ENCODE measurements around the gene FXYD5. TPM values are rescaled to one million over a fixed set of nuclear protein-coding genes. Genes with fewer than 3 reads are reported as not detected.
A peak's percentile ranks its signal among the peaks of the same experiment; 100 is the strongest.

The FXYD5 gene
- total and polyA plus RNA-seq, 9 of the 15 experiments (the other 6 are each of a cell fraction or from before 2014, with no cell fraction given) = 104 to 537 (median 174) TPM

DNA sequence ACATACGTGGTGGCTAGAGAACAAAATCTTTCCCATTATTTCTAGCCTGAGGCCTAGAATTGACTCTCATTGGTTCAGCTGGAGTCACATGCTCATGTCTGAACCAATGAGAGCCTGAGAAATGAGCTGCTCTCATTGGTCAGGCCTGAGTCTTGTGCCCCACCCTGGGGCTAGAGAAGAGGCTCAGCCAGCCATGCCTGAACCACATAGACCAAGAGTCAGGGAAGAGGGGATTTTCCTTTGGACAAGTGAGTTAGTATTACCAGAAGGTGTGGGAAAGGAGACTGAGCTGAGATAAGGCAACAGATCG, 6.9 kb downstream of the FXYD5 start (continued):
- no peak for TF ChIP-seq ZBED1 (IDR thresholded peaks at IDR 0.05)
- no peak for TF ChIP-seq POLR2AphosphoS5 (IDR thresholded peaks at IDR 0.05; ENCODE audit: control insufficient read depth, insufficient read depth, low read depth, low read length)
- TF ChIP-seq NFYB (IDR thresholded peaks at IDR 0.05; ENCODE audit: extremely low read depth, insufficient read length) = peak; percentile 74
- no peak for TF ChIP-seq HOXB6 (CRISPR knock-in tag; IDR thresholded peaks at IDR 0.05; ENCODE audit: borderline replicate concordance)
- TF ChIP-seq KDM1A (IDR thresholded peaks at IDR 0.05) = no peak
- TF ChIP-seq MBD2 (IDR thresholded peaks at IDR 0.05; ENCODE audit: borderline replicate concordance, low read depth) = no peak
- TF ChIP-seq ZNF174 (CRISPR knock-in tag; IDR thresholded peaks at IDR 0.05) = no peak
- TF ChIP-seq SAFB (IDR thresholded peaks at IDR 0.05; ENCODE audit: borderline replicate concordance, low read depth, low read length) = no peak
- TF ChIP-seq RREB1 (CRISPR knock-in tag; IDR thresholded peaks at IDR 0.05) = no peak
- TF ChIP-seq USF1 (CRISPR knock-in tag; IDR thresholded peaks at IDR 0.05) = peak; percentile 95
- TF ChIP-seq ASH1L (IDR thresholded peaks at IDR 0.05; ENCODE audit: borderline replicate concordance, low read depth, partially characterized antibody) = peak; percentile 64
- TF ChIP-seq, protein P1, sequence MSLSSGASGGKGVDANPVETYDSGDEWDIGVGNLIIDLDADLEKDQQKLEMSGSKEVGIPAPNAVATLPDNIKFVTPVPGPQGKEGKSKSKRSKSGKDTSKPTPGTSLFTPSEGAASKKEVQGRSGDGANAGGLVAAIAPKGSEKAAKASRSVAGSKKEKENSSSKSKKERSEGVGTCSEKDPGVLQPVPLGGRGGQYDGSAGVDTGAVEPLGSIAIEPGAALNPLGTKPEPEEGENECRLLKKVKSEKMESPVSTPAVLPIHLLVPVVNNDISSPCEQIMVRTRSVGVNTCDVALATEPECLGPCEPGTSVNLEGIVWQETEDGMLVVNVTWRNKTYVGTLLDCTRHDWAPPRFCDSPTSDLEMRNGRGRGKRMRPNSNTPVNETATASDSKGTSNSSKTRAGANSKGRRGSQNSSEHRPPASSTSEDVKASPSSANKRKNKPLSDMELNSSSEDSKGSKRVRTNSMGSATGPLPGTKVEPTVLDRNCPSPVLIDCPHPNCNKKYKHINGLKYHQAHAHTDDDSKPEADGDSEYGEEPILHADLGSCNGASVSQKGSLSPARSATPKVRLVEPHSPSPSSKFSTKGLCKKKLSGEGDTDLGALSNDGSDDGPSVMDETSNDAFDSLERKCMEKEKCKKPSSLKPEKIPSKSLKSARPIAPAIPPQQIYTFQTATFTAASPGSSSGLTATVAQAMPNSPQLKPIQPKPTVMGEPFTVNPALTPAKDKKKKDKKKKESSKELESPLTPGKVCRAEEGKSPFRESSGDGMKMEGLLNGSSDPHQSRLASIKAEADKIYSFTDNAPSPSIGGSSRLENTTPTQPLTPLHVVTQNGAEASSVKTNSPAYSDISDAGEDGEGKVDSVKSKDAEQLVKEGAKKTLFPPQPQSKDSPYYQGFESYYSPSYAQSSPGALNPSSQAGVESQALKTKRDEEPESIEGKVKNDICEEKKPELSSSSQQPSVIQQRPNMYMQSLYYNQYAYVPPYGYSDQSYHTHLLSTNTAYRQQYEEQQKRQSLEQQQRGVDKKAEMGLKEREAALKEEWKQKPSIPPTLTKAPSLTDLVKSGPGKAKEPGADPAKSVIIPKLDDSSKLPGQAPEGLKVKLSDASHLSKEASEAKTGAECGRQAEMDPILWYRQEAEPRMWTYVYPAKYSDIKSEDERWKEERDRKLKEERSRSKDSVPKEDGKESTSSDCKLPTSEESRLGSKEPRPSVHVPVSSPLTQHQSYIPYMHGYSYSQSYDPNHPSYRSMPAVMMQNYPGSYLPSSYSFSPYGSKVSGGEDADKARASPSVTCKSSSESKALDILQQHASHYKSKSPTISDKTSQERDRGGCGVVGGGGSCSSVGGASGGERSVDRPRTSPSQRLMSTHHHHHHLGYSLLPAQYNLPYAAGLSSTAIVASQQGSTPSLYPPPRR (CRISPR knock-in tag; IDR thresholded peaks at IDR 0.05; ENCODE audit: borderline replicate concordance) = no peak
- peak; percentile 42; the same call in 1 of the 2 replicates for TF ChIP-seq CBFA2T2 (conservative IDR thresholded peaks at IDR 0.05)
- TF ChIP-seq ZNF384 (IDR thresholded peaks at IDR 0.05; ENCODE audit: low read depth, low read length) = no peak
- TF ChIP-seq RBM15 (IDR thresholded peaks at IDR 0.05; ENCODE audit: insufficient read depth, low read length) = no peak
- TF ChIP-seq POLR2A (conservative IDR thresholded peaks at IDR 0.05) = 0 out of 2 replicates have a peak, but pooled peaks have one; percentile 44
- no peak for TF ChIP-seq OTX1 (CRISPR knock-in tag; IDR thresholded peaks at IDR 0.05)
- TF ChIP-seq THAP7 (CRISPR knock-in tag; IDR thresholded peaks at IDR 0.05) = no peak
- TF ChIP-seq U2AF2 (optimal IDR thresholded peaks at IDR 0.05; ENCODE audit: low read depth, low read length) = no peak
